GM12878 (cell line): ENCODE data around the gene LRRK1. TPM values are rescaled to one million over a fixed set of nuclear protein-coding genes. Genes with fewer than 3 reads are reported as not detected.

Experiments
- BHLHE40 ChIP-seq, 2 experiments: fragments of 450-650 bp in 1 of 2; IDR thresholded peaks; 2 replicates each; pipeline ENCODE4 v1.6.1; 2011 to 2017; ENCODE audit warnings: low read depth in 2 of 2, borderline replicate concordance in 1 of 2, improper control_type of control experiment in 1 of 2, low read length in 1 of 2, mild to moderate bottlenecking in 1 of 2
- EGR1 ChIP-seq, 2 experiments: IDR thresholded peaks; 1 replicate in 1 of 2; 2 replicates in 1 of 2; pipeline ENCODE4 v1.6.1; 2011 to 2012; ENCODE audit warnings: low read depth in 2 of 2, low read length in 2 of 2, borderline replicate concordance in 1 of 2, mild to moderate bottlenecking in 1 of 2, moderate library complexity in 1 of 2
- ETV6 ChIP-seq, 2 experiments: fragments of 450-650 bp in 1 of 2; IDR thresholded peaks in 1 of 2; conservative IDR thresholded peaks in 1 of 2; 2 replicates each; pipeline ENCODE4 v1.6.1; 2014; ENCODE audit warnings: antibody characterized with exemption in 1 of 2, borderline replicate concordance in 1 of 2, low read depth in 1 of 2, mild to moderate bottlenecking in 1 of 2, moderate library complexity in 1 of 2
- IKZF1 ChIP-seq: fragments of 450-650 bp; conservative IDR thresholded peaks from 2 replicates; pipeline ENCODE4 v1.6.1; 2017; ENCODE audit warnings: antibody characterized with exemption, mild to moderate bottlenecking
- LARP7 ChIP-seq: fragments of 450-650 bp; IDR thresholded peaks from 2 replicates; pipeline ENCODE4 v1.6.1; 2017; ENCODE audit warnings: mild to moderate bottlenecking
- NR2C1 ChIP-seq: fragments of 450-650 bp; IDR thresholded peaks from 2 replicates; pipeline ENCODE4 v1.6.1; 2017; ENCODE audit warnings: antibody characterized with exemption, mild to moderate bottlenecking, moderate library complexity
- PML ChIP-seq: IDR thresholded peaks from 2 replicates; pipeline ENCODE4 v1.6.1; 2012; ENCODE audit warnings: low read length, inconsistent platforms
- SKIL ChIP-seq: fragments of 450-650 bp; IDR thresholded peaks from 2 replicates; pipeline ENCODE4 v1.6.1; 2017; ENCODE audit warnings: mild to moderate bottlenecking, low read depth, inconsistent platforms; ENCODE audit not compliant: poor library complexity, severe bottlenecking
- SMC3 ChIP-seq: IDR thresholded peaks from 2 replicates; pipeline ENCODE4 v1.6.1; 2011; ENCODE audit warnings: low read length, improper control_type of control experiment, borderline replicate concordance
- STAT1 ChIP-seq: fragments of 450-650 bp; conservative IDR thresholded peaks from 2 replicates; pipeline ENCODE4 v1.6.1; 2014; ENCODE audit warnings: antibody characterized with exemption, mild to moderate bottlenecking
- YY1 ChIP-seq: IDR thresholded peaks from 2 replicates; pipeline ENCODE4 v1.6.1; 2011; ENCODE audit warnings: low read depth, mild to moderate bottlenecking, low read length
- ZBTB40 ChIP-seq: fragments of 450-650 bp; IDR thresholded peaks from 2 replicates; pipeline ENCODE4 v1.6.1; 2016; ENCODE audit warnings: mild to moderate bottlenecking, moderate library complexity, borderline replicate concordance
- ZNF207 ChIP-seq: fragments of 450-650 bp; IDR thresholded peaks from 2 replicates; pipeline ENCODE4 v1.6.1; 2014; ENCODE audit warnings: antibody characterized with exemption, mild to moderate bottlenecking, borderline replicate concordance
- ZNF687 ChIP-seq: fragments of 450-650 bp; IDR thresholded peaks from 2 replicates; pipeline ENCODE4 v1.6.1; 2017; ENCODE audit warnings: mild to moderate bottlenecking, moderate library complexity
- polyA plus RNA-seq, 11 experiments: library from polyadenylated mRNA; depleted of rRNA in 4 of 11; unstranded in 6 of 11; stranded (reverse) in 5 of 11; fragments of >200 nt; fragmentation: Nextera tagmentation in 4 of 11; fragmentation: Illumina TruSeq in 1 of 11; extraction: Ambion mirVana in 4 of 11; extraction: Trizol in 1 of 11; gene quantifications; 1 replicate in 1 of 11; 2 replicates in 10 of 11; pipeline versions ENCODE4 v1.2.1 to v1.2.3, GENCODE V29; 2011 to 2016; ENCODE audit warnings: inconsistent platforms in 2 of 11, missing spikeins in 2 of 11, low read depth in 1 of 11
- total RNA-seq, 4 experiments: library from RNA; depleted of rRNA in 3 of 4; stranded (reverse); fragments of >200 nt in 3 of 4; fragmentation: Illumina TruSeq in 1 of 4; extraction: Trizol in 1 of 4; gene quantifications; 2 replicates each; pipeline versions ENCODE4 v1.2.1 to v1.2.3, GENCODE V29; 2013 to 2021
- TF ChIP-seq, protein P1 (sequence below), 3 experiments: IDR thresholded peaks in 2 of 3; conservative IDR thresholded peaks in 1 of 3; 2 replicates each; pipeline ENCODE4 v1.5.1; 2011; ENCODE audit warnings: low read depth in 3 of 3, low read length in 3 of 3, mild to moderate bottlenecking in 3 of 3, control low read depth in 2 of 3, moderate library complexity in 2 of 3, inconsistent platforms in 1 of 3, mixed read lengths in 1 of 3; ENCODE audit not compliant: control insufficient read depth in 2 of 3, insufficient read depth in 1 of 3; ENCODE audit errors: extremely low read depth in 1 of 3

Gene LRRK1
- total and polyA plus RNA-seq, 10 of the 15 experiments (the other 5 are each of a cell fraction or from before 2014, with no cell fraction given): 2.2 to 58.3 (median 17.9) TPM

- 0 out of 2 replicates have a peak, but pooled peaks have one; percentile 36 for TF ChIP-seq ZNF687
- no peak for TF ChIP-seq ZBTB40
- TF ChIP-seq STAT1: 0 out of 2 replicates have a peak, but pooled peaks have one; percentile 29
- TF ChIP-seq YY1: peak; percentile 95
- no peak for TF ChIP-seq EGR1 (IDR thresholded peaks at IDR 0.05; ENCODE audit: borderline replicate concordance in 1 of 2, low read depth in 2 of 2, low read length in 2 of 2)
- peak; percentile 53 for TF ChIP-seq IKZF1
- TF ChIP-seq PML: no peak
- TF ChIP-seq, protein P1, sequence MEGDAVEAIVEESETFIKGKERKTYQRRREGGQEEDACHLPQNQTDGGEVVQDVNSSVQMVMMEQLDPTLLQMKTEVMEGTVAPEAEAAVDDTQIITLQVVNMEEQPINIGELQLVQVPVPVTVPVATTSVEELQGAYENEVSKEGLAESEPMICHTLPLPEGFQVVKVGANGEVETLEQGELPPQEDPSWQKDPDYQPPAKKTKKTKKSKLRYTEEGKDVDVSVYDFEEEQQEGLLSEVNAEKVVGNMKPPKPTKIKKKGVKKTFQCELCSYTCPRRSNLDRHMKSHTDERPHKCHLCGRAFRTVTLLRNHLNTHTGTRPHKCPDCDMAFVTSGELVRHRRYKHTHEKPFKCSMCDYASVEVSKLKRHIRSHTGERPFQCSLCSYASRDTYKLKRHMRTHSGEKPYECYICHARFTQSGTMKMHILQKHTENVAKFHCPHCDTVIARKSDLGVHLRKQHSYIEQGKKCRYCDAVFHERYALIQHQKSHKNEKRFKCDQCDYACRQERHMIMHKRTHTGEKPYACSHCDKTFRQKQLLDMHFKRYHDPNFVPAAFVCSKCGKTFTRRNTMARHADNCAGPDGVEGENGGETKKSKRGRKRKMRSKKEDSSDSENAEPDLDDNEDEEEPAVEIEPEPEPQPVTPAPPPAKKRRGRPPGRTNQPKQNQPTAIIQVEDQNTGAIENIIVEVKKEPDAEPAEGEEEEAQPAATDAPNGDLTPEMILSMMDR (IDR thresholded peaks at IDR 0.05 in 2 of 3, conservative IDR thresholded peaks at IDR 0.05 in 1 of 3; ENCODE audit: control insufficient read depth in 2 of 3, extremely low read depth in 1 of 3, insufficient read depth in 1 of 3, low read depth in 3 of 3, low read length in 3 of 3): peak; percentile 94 to 98 (median 97)
- TF ChIP-seq NR2C1: no peak
- TF ChIP-seq ZNF207: 0 out of 2 replicates have a peak, but pooled peaks have one; percentile 24
- TF ChIP-seq SKIL: no peak
- TF ChIP-seq BHLHE40 (IDR thresholded peaks at IDR 0.05; ENCODE audit: borderline replicate concordance in 1 of 2, low read depth in 2 of 2, low read length in 1 of 2): peak; percentile 14 to 50; a peak in 3 of 4 replicates
- TF ChIP-seq SMC3: peak; percentile 97
- TF ChIP-seq ETV6 (conservative IDR thresholded peaks at IDR 0.05 in 1 of 2, IDR thresholded peaks at IDR 0.05 in 1 of 2; ENCODE audit: borderline replicate concordance in 1 of 2, low read depth in 1 of 2): no peak
- TF ChIP-seq LARP7: peak; percentile 43; the same call in 1 of the 2 replicates
Observed at GRCh38 chr15:101088788-101089578, 169.8 kb downstream of the LRRK1 start (continued).
